ENCODE data around the gene FSCN2. TPM values are rescaled to one million over a fixed set of nuclear protein-coding genes. Genes with fewer than 3 reads are reported as not detected.

Gene FSCN2
- total RNA-seq, 2 donors from 2014 or later: 0.95 to 1.8 TPM

DNA sequence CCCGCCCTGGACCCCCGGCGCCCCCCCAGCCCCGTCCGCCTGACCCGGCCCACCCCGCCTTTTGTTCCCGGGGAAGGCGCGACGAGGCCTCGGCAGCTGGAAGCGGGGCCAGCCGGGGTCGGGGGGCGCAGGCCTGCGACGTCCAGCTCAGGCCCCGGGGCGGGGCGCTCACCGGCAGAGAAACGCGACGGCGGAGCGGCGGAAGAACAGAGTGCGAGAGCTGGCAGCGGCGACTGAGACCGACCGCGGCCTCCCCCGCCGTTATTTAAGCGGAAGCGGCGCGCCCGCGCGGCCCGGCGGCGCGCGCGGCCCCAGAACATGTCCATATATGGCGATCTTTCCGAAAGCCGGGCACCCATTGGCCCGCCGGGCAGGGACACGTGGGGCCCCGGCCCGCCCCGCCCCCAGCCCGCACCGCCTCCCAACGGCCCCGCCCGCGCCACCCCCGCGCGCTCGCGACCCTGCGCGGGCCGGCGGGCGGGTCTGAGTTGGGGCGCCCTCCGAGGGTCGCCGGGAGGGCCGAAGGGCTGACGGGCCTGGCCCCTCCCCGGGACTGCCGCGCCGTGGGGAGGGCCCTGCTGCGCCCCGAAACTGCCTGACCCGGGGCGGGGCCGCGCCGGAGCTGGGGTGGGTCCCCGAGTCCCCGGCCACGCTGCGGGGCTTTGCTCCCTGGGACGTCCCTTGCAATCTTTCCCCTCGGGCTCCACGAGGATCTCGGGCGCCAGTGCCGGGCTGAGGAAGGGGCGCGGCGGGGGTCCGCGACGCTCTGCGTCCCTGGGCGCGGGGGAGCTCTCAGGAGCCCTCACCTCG, 15.4 kb upstream of the FSCN2 start, which contains the start of gene ACTG1:
ACTG1 (minus strand) TSS at position 238 of the 810 bp plus-strand sequence. CDS start 445 bp downstream, outside the sequence.
- Mint-ChIP-seq H3K9me3 (no peaks in the 10 kb centered on the region), H3K27ac (peak within 1 kb of the TSS; percentile 99), H3K27me3 (ENCODE audit: low read depth) (no peaks in the 10 kb centered on the region), H3K4me3 (peak within 1 kb of the TSS; percentile 99 to 100), H3K4me1 (ENCODE audit: low read depth) (peaks cover 45% of the 10 kb centered on the region), H3K36me3 (ENCODE audit: insufficient read depth in 2 of 2) (peaks cover 31 to 34% of the 10 kb centered on the region in 2 donors)
- ATAC-seq (replicated peaks in 1 of 2) (peak; percentile 61 to 63), DNase-seq (peak; percentile 92 to 95)

- Mint-ChIP-seq H3K9me3 (no peaks in the 10 kb centered on the region), H3K27ac (peak overlapping the region; percentile 75), H3K4me3 (peak overlapping the region; percentile 85 to 92), H3K27me3 (ENCODE audit: low read depth) (no peaks in the 10 kb centered on the region), H3K36me3 (ENCODE audit: insufficient read depth in 2 of 2) (peaks cover 31 to 34% of the 10 kb centered on the region in 2 donors), H3K4me1 (ENCODE audit: low read depth) (peaks cover 45% of the 10 kb centered on the region)
- ATAC-seq (replicated peaks in 1 of 2) (peak; percentile 32 to 49), DNase-seq (peak; percentile 78 to 86)
Measured at GRCh38 chr17:81513372-81513752, 14.8 kb upstream of the FSCN2 start.

GRCh38 chr17:81513753-81514488, 14.3 kb upstream of the FSCN2 start:
- DNase-seq (peak; percentile 65 to 68), ATAC-seq (replicated peaks in 1 of 2) (peak; percentile 6 to 8)
- Mint-ChIP-seq H3K27ac (peak overlapping the region; percentile 75), H3K36me3 (ENCODE audit: insufficient read depth in 2 of 2) (peaks cover 31 to 33% of the 10 kb centered on the region in 2 donors), H3K4me3 (peak overlapping the region; percentile 85 to 92), H3K9me3 (no peaks in the 10 kb centered on the region), H3K4me1 (ENCODE audit: low read depth) (peaks cover 40% of the 10 kb centered on the region), H3K27me3 (ENCODE audit: low read depth) (no peaks in the 10 kb centered on the region)

DNA sequence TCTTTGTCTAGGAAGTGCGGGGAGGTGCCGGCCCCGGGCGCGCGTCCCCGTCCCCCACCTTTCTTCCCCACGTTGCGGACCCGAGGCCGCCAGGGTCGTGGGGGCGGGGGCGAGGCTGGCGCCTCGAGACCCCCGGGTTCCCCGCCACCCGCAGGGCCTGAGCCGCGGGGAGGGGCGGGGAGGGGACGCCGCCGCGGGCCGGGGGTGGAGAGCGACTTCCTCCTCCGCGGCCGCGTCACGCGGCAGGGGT, 13.8 kb upstream of the FSCN2 start:
- H3K4me3 Mint-ChIP-seq: peak overlapping the region; percentile 80 to 85
- ATAC-seq (replicated peaks in 1 of 2): peak in 1 of 2 donors; percentile 2
- no peaks in the 10 kb centered on the region for H3K9me3 Mint-ChIP-seq
- no peaks in the 10 kb centered on the region for H3K27me3 Mint-ChIP-seq (ENCODE audit: low read depth)
- peaks cover 27 to 29% of the 10 kb centered on the region in 2 donors for H3K36me3 Mint-ChIP-seq (ENCODE audit: insufficient read depth in 2 of 2)
- no peak for DNase-seq
- peaks cover 35% of the 10 kb centered on the region for H3K4me1 Mint-ChIP-seq (ENCODE audit: low read depth)
- no peak overlapping the region for H3K27ac Mint-ChIP-seq

GRCh38 chr17:81514739-81515529, 13.2 kb upstream of the FSCN2 start:
- peak; percentile 47 to 51 for ATAC-seq (replicated peaks in 1 of 2)
- Mint-ChIP-seq H3K27ac (peak overlapping the region; percentile 94), H3K9me3 (no peaks in the 10 kb centered on the region), H3K36me3 (ENCODE audit: insufficient read depth in 2 of 2) (peaks cover 22 to 23% of the 10 kb centered on the region in 2 donors), H3K27me3 (ENCODE audit: low read depth) (no peaks in the 10 kb centered on the region), H3K4me1 (ENCODE audit: low read depth) (peaks cover 30% of the 10 kb centered on the region), H3K4me3 (peak overlapping the region; percentile 95 to 98)
- DNase-seq: peak; percentile 82 to 87

DNA sequence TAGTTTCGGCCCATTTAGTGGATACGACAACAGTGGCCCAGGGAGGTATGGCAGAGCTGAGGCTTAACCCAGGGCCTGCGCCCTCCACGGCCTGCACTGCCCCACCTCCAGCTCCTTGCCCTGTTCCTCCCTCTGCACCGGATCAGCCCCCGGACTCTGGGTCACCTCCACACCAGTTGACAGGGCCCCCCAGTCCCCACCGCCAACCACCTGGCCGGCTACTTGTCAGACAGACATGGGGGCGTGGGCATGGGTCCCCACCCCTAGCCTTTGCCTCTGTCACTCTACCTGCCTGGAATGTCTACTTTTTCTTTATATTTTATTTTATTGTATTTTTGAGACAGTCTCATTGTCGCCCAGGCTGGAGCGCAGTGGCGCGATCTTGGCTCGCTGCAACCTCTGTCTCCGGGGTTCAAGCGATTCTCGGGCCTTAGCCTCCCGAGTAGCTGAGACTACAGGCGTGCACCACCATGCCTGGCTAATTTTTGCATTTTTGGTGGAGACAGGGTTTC, 12.6 kb upstream of the FSCN2 start:
- Mint-ChIP-seq H3K4me1 (ENCODE audit: low read depth) (peaks cover 27% of the 10 kb centered on the region), H3K4me3 (peak overlapping the region; percentile 95 to 98), H3K36me3 (ENCODE audit: insufficient read depth in 2 of 2) (peaks cover 17% of the 10 kb centered on the region in 2 donors), H3K27me3 (ENCODE audit: low read depth) (no peaks in the 10 kb centered on the region), H3K27ac (peak overlapping the region; percentile 94), H3K9me3 (no peaks in the 10 kb centered on the region)
- ATAC-seq (replicated peaks in 1 of 2) (no peak), DNase-seq (no peak)

DNA sequence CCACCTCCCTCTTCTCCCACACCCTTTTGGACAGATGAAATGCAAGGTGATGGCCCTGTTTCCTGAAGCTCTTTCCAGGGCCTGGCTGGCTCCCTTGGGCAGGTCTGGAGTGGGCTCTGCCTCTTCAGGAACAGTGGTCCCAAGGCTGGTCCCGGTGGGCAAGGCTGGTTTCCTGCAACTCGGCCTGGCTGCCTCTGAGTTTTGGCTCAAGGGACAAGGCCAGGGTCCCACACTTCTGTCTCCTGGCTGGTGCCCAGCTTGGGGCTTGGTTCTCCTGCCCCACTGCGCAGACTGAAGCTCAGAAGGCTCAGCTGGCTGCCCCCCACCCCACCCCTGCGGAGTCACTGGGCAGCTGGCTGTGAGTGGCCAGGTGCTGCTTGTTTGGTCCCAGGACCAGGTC, 11.7 kb upstream of the FSCN2 start:
- Mint-ChIP-seq H3K4me1 (ENCODE audit: low read depth) (peaks cover 20% of the 10 kb centered on the region), H3K27ac (no peak overlapping the region), H3K4me3 (peak overlapping the region; percentile 95 to 98), H3K9me3 (no peaks in the 10 kb centered on the region), H3K27me3 (ENCODE audit: low read depth) (no peaks in the 10 kb centered on the region), H3K36me3 (ENCODE audit: insufficient read depth in 2 of 2) (peaks cover 8% of the 10 kb centered on the region in 2 donors)
- DNase-seq (no peak), ATAC-seq (replicated peaks in 1 of 2) (no peak)

GRCh38 chr17:81517009-81517338, 11.2 kb upstream of the FSCN2 start:
- peak overlapping the region; percentile 95 to 98 for H3K4me3 Mint-ChIP-seq
- peaks cover 18% of the 10 kb centered on the region for H3K4me1 Mint-ChIP-seq (ENCODE audit: low read depth)
- no peaks in the 10 kb centered on the region for H3K9me3 Mint-ChIP-seq
- H3K36me3 Mint-ChIP-seq (ENCODE audit: insufficient read depth in 2 of 2): peaks cover 3% of the 10 kb centered on the region in 2 donors
- no peaks in the 10 kb centered on the region for H3K27me3 Mint-ChIP-seq (ENCODE audit: low read depth)
- no peak overlapping the region for H3K27ac Mint-ChIP-seq
- ATAC-seq (replicated peaks in 1 of 2) (no peak), DNase-seq (no peak)

DNA sequence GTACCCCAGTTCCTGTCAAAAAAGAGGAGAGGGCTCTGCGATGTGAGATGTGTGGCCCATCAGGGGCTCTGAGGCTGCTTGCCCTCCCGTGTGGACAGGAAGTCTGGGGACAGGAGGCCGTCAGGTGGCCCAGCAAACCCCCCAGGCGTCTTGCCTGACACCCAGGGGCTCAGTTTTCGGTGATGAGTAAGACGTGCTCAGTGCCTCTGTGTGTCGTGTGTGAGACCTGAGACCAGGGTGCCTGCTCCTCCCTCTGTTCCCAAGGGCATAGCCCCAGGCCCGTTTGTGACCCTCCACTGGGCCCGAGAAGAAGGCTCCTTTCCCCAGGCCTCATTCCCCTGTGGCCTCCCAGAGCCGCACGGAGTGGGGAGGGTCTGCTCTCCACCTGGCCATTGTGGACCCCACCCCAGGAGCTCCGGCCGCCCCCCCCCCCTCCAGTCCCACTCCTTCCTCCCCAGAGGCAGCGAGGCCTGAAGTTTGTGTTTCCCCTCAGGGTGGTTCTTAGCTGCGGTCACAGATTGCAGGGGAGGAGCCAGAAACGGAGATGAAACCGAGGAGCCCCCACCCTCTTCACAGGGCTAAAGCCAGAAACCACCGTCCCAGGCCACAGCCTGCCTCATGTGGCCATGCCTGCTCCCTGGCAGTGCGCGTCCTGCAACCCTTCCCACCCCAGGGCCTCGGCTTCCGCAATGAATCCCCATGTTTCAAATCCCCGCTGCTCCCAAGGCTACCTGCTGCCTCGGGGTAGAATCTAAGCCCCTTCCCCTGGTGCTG, 10.7 kb upstream of the FSCN2 start:
- DNase-seq (no peak), ATAC-seq (replicated peaks in 1 of 2) (no peak)
- no peaks in the 10 kb centered on the region for H3K36me3 Mint-ChIP-seq (ENCODE audit: insufficient read depth in 2 of 2)
- peak overlapping the region; percentile 44 to 61 for H3K4me3 Mint-ChIP-seq
- no peak overlapping the region for H3K27ac Mint-ChIP-seq
- peaks cover 18% of the 10 kb centered on the region for H3K4me1 Mint-ChIP-seq (ENCODE audit: low read depth)
- no peaks in the 10 kb centered on the region for H3K27me3 Mint-ChIP-seq (ENCODE audit: low read depth)
- H3K9me3 Mint-ChIP-seq: no peaks in the 10 kb centered on the region

- Mint-ChIP-seq H3K4me3 (peak overlapping the region; percentile 61 to 66), H3K27ac (no peak overlapping the region), H3K9me3 (no peaks in the 10 kb centered on the region), H3K27me3 (ENCODE audit: low read depth) (no peaks in the 10 kb centered on the region), H3K36me3 (ENCODE audit: insufficient read depth in 2 of 2) (no peaks in the 10 kb centered on the region), H3K4me1 (ENCODE audit: low read depth) (peaks cover 18% of the 10 kb centered on the region)
- ATAC-seq (replicated peaks in 1 of 2) (no peak), DNase-seq (no peak)
Measured at GRCh38 chr17:81518113-81518784, 9.9 kb upstream of the FSCN2 start.

GRCh38 chr17:81518785-81519283, 9.3 kb upstream of the FSCN2 start:
- Mint-ChIP-seq H3K36me3 (ENCODE audit: insufficient read depth in 2 of 2) (no peaks in the 10 kb centered on the region), H3K27me3 (ENCODE audit: low read depth) (no peaks in the 10 kb centered on the region), H3K4me1 (ENCODE audit: low read depth) (peaks cover 18% of the 10 kb centered on the region), H3K4me3 (peak overlapping the region in 1 of 2 donors; percentile 66), H3K9me3 (no peaks in the 10 kb centered on the region), H3K27ac (no peak overlapping the region)
- DNase-seq (peak; percentile 36 to 50), ATAC-seq (replicated peaks in 1 of 2) (peak in 1 of 2 donors; percentile 10)

All from activated T-cell treated with anti-CD3 and anti-CD28 coated beads, Interleukin-2, amount 50 U/mL, for 72 hours (primary cell).